ENCODE measurements around the gene KRT36.

The KRT36 gene

GRCh38 chr17:41500131-41500911, 10.6 kb upstream of the KRT36 start:
- DNase-seq, result peak; percentile 83

GRCh38 chr17:41499714-41500113, 10.0 kb upstream of the KRT36 start:
- no peak for DNase-seq

GRCh38 chr17:41498276-41498675, 8.6 kb upstream of the KRT36 start:
- DNase-seq, result peak; percentile 41

- peak; percentile 94 for DNase-seq
Observed at GRCh38 chr17:41496803-41497484, 7.2 kb upstream of the KRT36 start.

GRCh38 chr17:41494524-41494923, 4.8 kb upstream of the KRT36 start:
- DNase-seq, result no peak

GRCh38 chr17:41492771-41493170, 3.1 kb upstream of the KRT36 start:
- peak; percentile 29 for DNase-seq

GRCh38 chr17:41492351-41492750, 2.6 kb upstream of the KRT36 start:
- DNase-seq, result no peak

- DNase-seq, result no peak
Observed at GRCh38 chr17:41491476-41491875, 1.8 kb upstream of the KRT36 start.

GRCh38 chr17:41490000-41490990, 585 bp upstream of the KRT36 start:
- no peak for DNase-seq

- peak; percentile 67 for DNase-seq
Observed at GRCh38 chr17:41486809-41487530, 2.7 kb downstream of the KRT36 start.

GRCh38 chr17:41486316-41486715, 3.4 kb downstream of the KRT36 start:
- DNase-seq, result no peak

- no peak for DNase-seq
Observed at GRCh38 chr17:41484920-41485904, 4.5 kb downstream of the KRT36 start.

- peak; percentile 35 for DNase-seq
Observed at GRCh38 chr17:41483991-41484826, 5.5 kb downstream of the KRT36 start.

GRCh38 chr17:41483531-41483930, 6.2 kb downstream of the KRT36 start:
- no peak for DNase-seq

GRCh38 chr17:41481036-41481435, 8.7 kb downstream of the KRT36 start, which contains the start of gene KRT35:
Gene KRT35 (minus strand): TSS chr17:41481151. CDS start chr17:41481097, 54 bp downstream.
- no peak for DNase-seq

GRCh38 chr17:41480581-41480980, 9.1 kb downstream of the KRT36 start:
- no peak for DNase-seq

- no peak for DNase-seq
Observed at GRCh38 chr17:41480136-41480535, 9.6 kb downstream of the KRT36 start.

- DNase-seq, result no peak
Observed at GRCh38 chr17:41478237-41478636, 11.5 kb downstream of the KRT36 start.

GRCh38 chr17:41476866-41477815, 12.6 kb downstream of the KRT36 start:
- DNase-seq, result no peak
